Effector memory CD8-positive, alpha-beta T cell (primary cell): Measurements from ENCODE around the gene COA5.
"Not testable (repeated sequence)": the region's sequence is repeated elsewhere in the genome, so short reads cannot be mapped to it uniquely, and the experiment has no call there.

Source experiments
- ATAC-seq: fragments of 150-1000 bp; cut with Tn5 transposase; replicated peaks from 2 replicates; pipeline ENCODE4 v1.10.0; 2021; ENCODE audit warnings: mild to moderate bottlenecking, moderate library complexity
- DNase-seq, 3 experiments: peaks; one replicate each; pipeline ENCODE4 v3.0.0; 2021
- H3K27ac Mint-ChIP-seq, 2 donors: one replicate each; pipeline ENCODE4 v1.8.0; 2022; ENCODE audit warnings: mild to moderate bottlenecking in 2 of 2, mixed read lengths in 2 of 2, moderate library complexity in 2 of 2
- H3K27me3 Mint-ChIP-seq, 2 donors: one replicate each; pipeline ENCODE4 v1.8.0; 2022; ENCODE audit warnings: mixed read lengths in 2 of 2
- H3K36me3 Mint-ChIP-seq: one replicate; pipeline ENCODE4 v1.8.0; 2022; ENCODE audit warnings: mild to moderate bottlenecking, moderate library complexity, mixed read lengths; ENCODE audit not compliant: insufficient read depth
- H3K4me1 Mint-ChIP-seq, 2 donors: one replicate each; pipeline ENCODE4 v1.8.0; 2022; ENCODE audit warnings: low read depth in 2 of 2, mixed read lengths in 2 of 2
- H3K4me3 Mint-ChIP-seq, 2 donors: one replicate each; pipeline ENCODE4 v1.8.0; 2022; ENCODE audit warnings: mild to moderate bottlenecking in 2 of 2, mixed read lengths in 2 of 2, moderate library complexity in 2 of 2
- H3K9me3 Mint-ChIP-seq, 2 donors: one replicate each; pipeline ENCODE4 v1.8.0; 2022; ENCODE audit warnings: mixed read lengths in 2 of 2

Gene COA5

DNA sequence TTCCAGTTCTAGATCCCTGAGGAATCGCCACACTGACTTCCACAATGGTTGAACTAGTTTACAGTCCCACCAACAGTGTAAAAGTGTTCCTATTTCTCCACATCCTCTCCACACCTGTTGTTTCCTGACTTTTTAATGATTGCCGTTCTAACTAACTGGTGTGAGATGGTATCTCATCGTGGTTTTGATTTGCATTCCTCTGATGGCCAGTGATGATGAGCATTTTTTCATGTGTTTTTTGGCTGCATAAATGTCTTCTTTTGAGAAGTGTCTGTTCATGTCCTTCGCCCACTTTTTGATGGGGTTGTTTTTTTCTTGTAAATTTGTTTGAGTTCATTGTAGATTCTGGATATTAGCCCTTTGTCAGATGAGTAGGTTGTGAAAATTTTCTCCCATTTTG lies 13.6 kb downstream of the COA5 start:
- not testable (repeated sequence) for H3K27ac Mint-ChIP-seq, H3K9me3 Mint-ChIP-seq, DNase-seq, H3K27me3 Mint-ChIP-seq, H3K4me3 Mint-ChIP-seq, ATAC-seq
- Mint-ChIP-seq H3K36me3 (peaks cover 48% of the 10 kb centered on the region), H3K4me1 (peaks cover 4 to 10% of the 10 kb centered on the region in 2 donors)

DNA sequence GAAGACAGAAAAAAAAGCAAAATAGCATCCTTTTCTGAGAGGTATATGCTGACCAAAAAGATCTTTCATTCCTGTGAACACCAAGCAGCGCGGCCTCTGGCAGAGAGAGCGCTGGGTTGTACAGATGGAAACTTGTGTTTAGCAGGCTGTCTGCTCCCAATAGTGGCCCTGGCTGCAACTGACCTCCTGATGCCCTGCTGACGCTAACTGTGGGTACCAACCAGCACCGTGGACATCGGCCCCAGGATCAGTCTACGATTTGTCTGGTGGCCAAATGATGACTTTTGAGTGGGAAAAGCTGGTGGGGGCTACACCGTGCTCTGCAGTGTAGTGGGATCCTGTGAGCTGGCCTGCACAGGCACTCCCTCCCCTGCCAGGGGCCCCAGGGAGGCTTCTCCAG lies 15.7 kb downstream of the COA5 start:
- DNase-seq (no peak), ATAC-seq (no peak)
- H3K4me1 Mint-ChIP-seq: peaks cover 5 to 10% of the 10 kb centered on the region in 2 donors
- H3K27ac Mint-ChIP-seq: peak overlapping the region in 1 of 2 donors; percentile 14
- peaks cover 54% of the 10 kb centered on the region for H3K36me3 Mint-ChIP-seq
- no peaks in the 10 kb centered on the region for H3K9me3 Mint-ChIP-seq
- no peaks in the 10 kb centered on the region for H3K27me3 Mint-ChIP-seq
- no peak overlapping the region for H3K4me3 Mint-ChIP-seq

DNA sequence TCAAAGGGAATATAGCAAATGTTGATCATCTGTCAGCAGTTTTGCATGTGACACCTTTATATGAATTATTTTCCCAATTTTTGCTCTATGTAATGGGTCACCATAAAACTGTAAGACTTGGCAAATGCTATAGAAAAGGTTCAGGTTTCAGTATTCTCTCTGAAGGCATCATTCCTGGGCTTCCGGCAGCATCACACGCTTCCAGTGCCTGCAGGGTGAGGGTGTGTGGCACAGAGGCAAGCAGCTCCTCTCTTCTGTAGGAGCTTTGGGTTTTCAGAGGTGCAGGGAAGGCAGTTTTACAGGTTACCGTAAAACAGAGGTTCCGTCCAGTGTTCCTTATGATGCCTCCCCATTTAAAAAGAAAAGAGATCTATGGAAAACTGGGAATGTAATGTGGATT lies 18.8 kb downstream of the COA5 start:
- ATAC-seq (no peak), DNase-seq (no peak)
- Mint-ChIP-seq H3K27me3 (no peaks in the 10 kb centered on the region), H3K36me3 (peaks cover 73% of the 10 kb centered on the region), H3K9me3 (no peaks in the 10 kb centered on the region), H3K27ac (peak overlapping the region in 1 of 2 donors; percentile 75), H3K4me1 (peaks cover 5% of the 10 kb centered on the region in 2 donors), H3K4me3 (no peak overlapping the region)

DNA sequence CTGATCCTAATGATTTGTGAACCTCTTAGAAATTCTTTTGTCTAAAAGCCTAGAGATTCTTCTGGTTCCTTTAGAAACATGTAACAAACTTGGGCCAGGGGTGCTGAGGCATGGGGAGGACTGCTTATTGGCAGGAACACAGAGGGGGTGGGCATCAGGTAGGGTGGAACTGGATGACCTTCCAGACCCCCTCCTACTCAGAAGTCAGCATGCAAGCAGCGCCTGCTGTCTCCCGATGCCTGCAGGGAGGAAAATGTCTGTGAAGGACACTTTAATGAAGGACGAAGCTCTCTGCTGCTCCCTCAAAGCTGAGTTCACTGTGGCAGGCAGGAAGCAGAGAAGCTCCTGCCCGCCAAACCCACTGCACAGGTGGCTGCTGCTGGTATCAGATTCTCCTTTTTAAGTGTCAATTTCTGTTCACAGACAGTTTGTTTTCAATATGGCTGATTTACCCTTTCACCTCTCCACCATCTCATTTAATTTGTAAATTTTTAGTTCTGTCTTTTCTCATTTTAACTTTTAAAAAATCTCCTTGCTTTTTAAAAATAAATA lies 19.4 kb downstream of the COA5 start:
- H3K36me3 Mint-ChIP-seq: peaks cover 78% of the 10 kb centered on the region
- no peaks in the 10 kb centered on the region for H3K9me3 Mint-ChIP-seq
- no peak overlapping the region for H3K4me3 Mint-ChIP-seq
- H3K4me1 Mint-ChIP-seq: peaks cover 4 to 5% of the 10 kb centered on the region in 2 donors
- DNase-seq (no peak), ATAC-seq (no peak)
- peak overlapping the region; percentile 75 for H3K27ac Mint-ChIP-seq
- no peaks in the 10 kb centered on the region for H3K27me3 Mint-ChIP-seq

DNA sequence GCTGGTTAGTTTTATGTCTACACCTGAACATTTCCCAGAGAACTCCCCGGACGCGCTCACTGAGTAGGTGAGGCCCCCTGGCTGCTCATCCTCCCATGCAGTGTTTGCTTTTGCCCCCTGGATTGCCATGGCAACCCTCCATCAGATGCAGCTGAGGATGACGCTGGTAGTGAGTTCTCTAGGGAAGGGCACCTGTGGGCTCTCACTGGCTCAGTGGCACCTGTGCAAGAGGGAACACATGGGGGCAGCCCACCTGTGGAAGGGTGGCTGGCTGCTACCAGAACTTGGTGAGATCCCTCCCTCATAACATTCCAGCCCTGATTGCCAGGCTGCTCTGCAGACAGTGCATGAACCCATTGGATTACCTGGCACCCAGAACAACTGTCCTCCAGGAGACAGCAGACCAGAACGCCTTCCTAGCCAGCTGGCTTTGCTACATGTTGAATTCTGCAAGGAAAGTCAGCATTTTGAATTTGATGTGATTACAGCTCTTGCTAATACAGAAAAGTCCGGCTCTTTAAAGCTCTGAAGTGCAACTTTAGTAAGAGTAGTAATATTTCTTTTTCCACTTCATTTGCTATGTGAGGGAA lies 21.7 kb downstream of the COA5 start:
- Mint-ChIP-seq H3K36me3 (peaks cover 82% of the 10 kb centered on the region), H3K27ac (peak overlapping the region in 1 of 2 donors; percentile 38), H3K4me3 (no peak overlapping the region), H3K4me1 (peaks cover 0 to 4% of the 10 kb centered on the region in 2 donors), H3K27me3 (no peaks in the 10 kb centered on the region), H3K9me3 (no peaks in the 10 kb centered on the region)
- DNase-seq (no peak), ATAC-seq (no peak)

DNA sequence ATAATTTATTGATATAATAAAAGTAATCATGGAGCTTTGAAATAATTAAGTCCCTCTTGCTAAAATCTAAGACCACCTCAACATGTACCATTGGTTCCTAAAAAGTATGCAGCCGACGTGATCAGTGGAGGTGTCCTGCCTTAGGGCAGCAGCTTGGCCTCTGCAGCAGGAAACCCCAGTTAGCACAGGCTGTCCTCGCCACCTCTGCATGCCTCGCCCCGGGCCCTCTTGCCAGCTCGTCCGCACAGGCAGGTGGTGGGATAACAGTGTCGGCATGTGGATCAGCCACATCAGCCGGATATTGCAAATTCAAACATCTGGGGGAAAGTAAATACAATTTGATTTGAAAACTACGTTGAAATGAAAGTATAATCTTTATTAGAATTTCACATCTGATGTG lies 22.9 kb downstream of the COA5 start:
- Mint-ChIP-seq H3K36me3 (peaks cover 79% of the 10 kb centered on the region), H3K4me1 (peaks cover 0 to 4% of the 10 kb centered on the region in 2 donors), H3K4me3 (no peak overlapping the region), H3K27me3 (no peaks in the 10 kb centered on the region), H3K9me3 (no peaks in the 10 kb centered on the region), H3K27ac (no peak overlapping the region)
- DNase-seq (no peak), ATAC-seq (no peak)

DNA sequence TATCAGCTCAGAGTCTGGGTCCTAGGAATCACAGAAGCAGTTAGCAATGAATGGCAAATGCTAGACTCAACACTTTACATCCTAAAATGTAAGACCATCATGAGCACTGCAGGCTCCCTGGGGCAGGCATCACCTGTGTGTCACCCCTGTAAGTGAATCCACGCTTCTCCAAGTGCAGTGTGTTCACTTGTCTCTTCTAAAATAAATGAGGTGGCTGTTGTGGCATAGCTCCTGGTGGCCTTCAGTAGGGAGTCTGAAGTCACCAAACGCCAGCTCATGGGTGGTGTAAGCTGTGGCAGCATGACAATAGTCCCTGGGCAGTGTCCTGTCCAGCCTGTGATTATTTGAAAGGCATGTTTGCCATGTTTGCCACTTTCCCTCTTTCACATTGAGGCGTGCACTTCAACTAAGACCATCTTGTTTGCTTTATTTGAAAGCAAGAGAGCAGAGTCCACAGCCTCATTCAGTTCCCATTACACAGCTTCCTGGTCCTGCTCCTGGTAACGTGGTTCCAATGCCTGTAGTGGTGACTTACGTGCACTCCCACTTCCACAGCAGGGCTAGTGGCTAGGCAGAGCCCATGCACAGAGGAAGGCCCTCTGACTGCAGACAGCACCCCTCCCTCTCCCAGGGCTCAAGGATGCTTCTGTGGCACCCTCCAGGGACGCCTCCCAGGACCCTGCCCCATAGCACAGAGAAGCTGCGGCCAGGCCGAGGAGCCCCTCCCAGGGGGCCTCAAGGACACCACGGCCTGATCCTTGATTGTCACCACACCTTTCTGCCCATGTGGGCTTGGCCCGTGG lies 24.3 kb downstream of the COA5 start:
- peaks cover 86% of the 10 kb centered on the region for H3K36me3 Mint-ChIP-seq
- no peaks in the 10 kb centered on the region for H3K27me3 Mint-ChIP-seq
- H3K27ac Mint-ChIP-seq: peak overlapping the region in 1 of 2 donors; percentile 16
- peaks cover 0 to 4% of the 10 kb centered on the region in 2 donors for H3K4me1 Mint-ChIP-seq
- H3K4me3 Mint-ChIP-seq: no peak overlapping the region
- ATAC-seq (no peak), DNase-seq (no peak)
- H3K9me3 Mint-ChIP-seq: no peaks in the 10 kb centered on the region

DNA sequence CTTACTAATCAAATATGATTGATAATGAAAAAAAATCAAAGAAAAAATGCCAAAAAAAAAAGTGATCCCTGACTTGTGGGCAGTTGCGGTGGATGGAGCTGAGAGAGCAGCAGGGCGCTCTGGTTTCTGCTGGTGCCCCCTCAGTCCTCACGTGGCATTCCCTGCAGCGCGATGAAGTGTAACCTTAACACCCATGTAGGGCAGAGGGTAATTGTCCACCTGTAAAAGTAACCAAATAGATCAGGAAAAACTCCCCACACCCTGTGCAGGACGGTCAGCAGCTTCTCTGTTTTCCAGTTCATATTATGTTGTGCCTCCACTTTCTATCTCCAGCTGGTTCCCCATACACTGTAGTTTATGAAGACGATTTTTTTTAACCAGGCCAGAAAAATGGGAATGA lies 25.0 kb downstream of the COA5 start:
- Mint-ChIP-seq H3K36me3 (peaks cover 87% of the 10 kb centered on the region), H3K27me3 (no peaks in the 10 kb centered on the region), H3K4me3 (no peak overlapping the region), H3K27ac (no peak overlapping the region), H3K9me3 (no peaks in the 10 kb centered on the region), H3K4me1 (peaks cover 0 to 4% of the 10 kb centered on the region in 2 donors)
- ATAC-seq (no peak), DNase-seq (no peak)

DNA sequence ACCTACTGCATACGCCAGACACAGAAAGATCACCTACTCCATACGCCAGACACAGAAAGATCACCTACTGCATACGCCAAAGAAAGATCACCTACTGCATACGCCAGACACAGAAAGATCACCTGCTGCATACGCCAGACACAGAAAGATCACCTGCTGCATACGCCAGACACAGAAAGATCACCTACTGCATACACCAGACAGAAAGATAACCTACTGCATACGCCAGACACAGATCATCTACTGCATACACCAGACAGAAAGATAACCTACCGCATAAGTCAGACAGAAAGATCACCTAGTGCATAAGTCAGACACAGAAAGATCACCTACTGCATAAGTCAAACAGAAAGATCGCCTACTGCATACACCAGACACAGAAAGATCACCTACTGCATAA lies 25.8 kb downstream of the COA5 start:
- peaks cover 86% of the 10 kb centered on the region for H3K36me3 Mint-ChIP-seq
- no peak overlapping the region for H3K4me3 Mint-ChIP-seq
- DNase-seq (no peak), ATAC-seq (no peak)
- H3K27ac Mint-ChIP-seq: peak overlapping the region in 1 of 2 donors; percentile 92
- no peaks in the 10 kb centered on the region for H3K27me3 Mint-ChIP-seq
- peaks cover 0 to 7% of the 10 kb centered on the region in 2 donors for H3K4me1 Mint-ChIP-seq
- H3K9me3 Mint-ChIP-seq: no peaks in the 10 kb centered on the region

DNA sequence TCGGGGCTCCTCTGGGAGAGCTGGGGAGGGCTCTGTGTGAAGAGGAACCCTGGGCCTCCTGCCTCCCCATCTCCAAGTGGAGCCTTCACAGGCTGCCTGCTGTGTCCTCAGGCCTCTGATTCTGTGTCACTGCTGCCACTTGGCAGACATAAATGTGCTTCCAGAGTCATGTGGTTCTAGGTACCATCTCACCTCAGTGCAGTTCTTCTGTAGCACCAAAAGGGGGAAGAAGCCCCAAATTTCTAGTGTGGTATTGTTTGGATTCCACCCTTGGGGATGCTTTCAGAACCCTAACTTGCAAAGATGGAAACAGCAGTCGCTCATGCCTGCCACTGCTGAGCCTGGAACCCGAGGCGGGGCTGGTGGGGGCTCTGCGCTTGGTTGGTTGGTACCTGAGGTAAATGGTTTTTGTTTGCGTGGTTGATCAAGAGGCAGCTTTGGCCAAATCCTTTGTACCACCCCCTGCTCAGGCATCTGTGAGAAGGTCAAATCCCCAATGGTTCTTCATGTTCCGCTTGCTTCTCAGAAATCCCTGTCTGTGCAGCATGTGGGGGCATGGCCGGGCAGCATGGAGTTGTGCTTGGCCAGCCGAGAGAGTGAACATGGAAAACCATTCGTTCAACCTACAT lies 27.5 kb downstream of the COA5 start:
- DNase-seq (no peak), ATAC-seq (no peak)
- H3K9me3 Mint-ChIP-seq: no peaks in the 10 kb centered on the region
- H3K27ac Mint-ChIP-seq: no peak overlapping the region
- no peaks in the 10 kb centered on the region for H3K27me3 Mint-ChIP-seq
- H3K4me1 Mint-ChIP-seq: peaks cover 0 to 4% of the 10 kb centered on the region in 2 donors
- peaks cover 79% of the 10 kb centered on the region for H3K36me3 Mint-ChIP-seq
- no peak overlapping the region for H3K4me3 Mint-ChIP-seq

DNA sequence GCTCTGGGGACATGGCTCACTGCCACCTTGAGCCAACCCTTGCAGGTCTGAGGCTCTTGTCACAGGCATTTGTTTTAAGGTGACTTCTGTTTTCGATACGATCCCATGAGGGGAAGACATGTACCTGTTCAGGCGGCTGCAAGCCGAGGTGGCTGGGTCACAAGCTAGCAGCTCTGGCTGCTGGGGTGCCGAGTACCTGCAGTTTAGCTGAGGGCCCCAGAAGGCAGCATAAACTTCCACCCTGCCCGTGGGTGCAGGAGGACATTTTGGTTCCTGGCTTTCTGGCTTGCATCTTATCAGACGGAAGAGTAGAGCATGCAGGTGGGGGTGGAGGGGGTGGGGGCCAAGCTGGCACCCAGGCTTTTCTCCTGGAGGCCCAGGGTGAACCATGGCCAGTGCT lies 28.4 kb downstream of the COA5 start:
- no peak for DNase-seq
- H3K4me1 Mint-ChIP-seq: peaks cover 0 to 7% of the 10 kb centered on the region in 2 donors
- no peak overlapping the region for H3K27ac Mint-ChIP-seq
- no peaks in the 10 kb centered on the region for H3K9me3 Mint-ChIP-seq
- no peak for ATAC-seq
- H3K4me3 Mint-ChIP-seq: no peak overlapping the region
- H3K27me3 Mint-ChIP-seq: no peaks in the 10 kb centered on the region
- peaks cover 77% of the 10 kb centered on the region for H3K36me3 Mint-ChIP-seq

DNA sequence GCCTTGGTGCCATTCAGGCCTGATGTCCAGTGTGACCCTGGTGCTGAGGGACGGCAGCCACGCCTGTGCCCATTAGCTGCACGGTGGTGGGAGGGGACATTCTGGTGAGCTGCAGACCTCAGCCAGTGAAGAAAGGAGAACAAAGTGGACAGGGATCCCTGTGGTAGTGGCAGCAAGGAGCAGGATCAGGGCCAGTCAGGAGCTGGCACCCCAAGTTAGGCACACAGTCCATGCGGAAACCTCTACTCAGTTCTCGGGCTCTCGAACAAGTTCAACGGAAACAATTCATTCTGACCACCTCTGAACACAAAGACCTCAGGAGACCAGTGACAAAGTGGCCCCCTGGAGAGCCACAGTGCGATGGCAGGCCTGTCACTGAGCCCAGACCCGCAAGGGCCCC lies 30.1 kb downstream of the COA5 start:
- Mint-ChIP-seq H3K4me3 (no peak overlapping the region), H3K27ac (no peak overlapping the region), H3K9me3 (no peaks in the 10 kb centered on the region), H3K36me3 (peaks cover 76% of the 10 kb centered on the region), H3K27me3 (no peaks in the 10 kb centered on the region), H3K4me1 (peaks cover 3 to 7% of the 10 kb centered on the region in 2 donors)
- DNase-seq (no peak), ATAC-seq (no peak)

DNA sequence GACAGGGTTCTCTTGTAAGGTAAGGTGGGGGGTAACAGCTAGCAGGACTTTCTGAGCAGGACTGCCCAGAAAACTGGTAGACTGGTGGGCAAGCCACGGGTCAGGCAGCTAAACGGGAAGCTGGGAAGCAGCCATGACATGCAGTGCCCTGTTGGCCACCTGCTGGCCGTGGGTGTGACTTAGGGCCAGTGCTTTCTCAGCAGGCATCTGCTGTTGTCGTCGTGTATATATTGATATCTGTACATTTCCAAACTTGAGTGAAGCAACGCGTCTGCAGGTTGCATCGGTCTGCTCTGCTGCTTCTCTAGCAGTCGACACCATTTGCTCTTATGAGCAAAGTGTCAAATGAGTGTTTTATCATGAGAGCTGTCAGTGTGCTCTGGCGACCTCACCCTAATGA lies 31.0 kb downstream of the COA5 start:
- H3K27ac Mint-ChIP-seq: no peak overlapping the region
- H3K36me3 Mint-ChIP-seq: peaks cover 77% of the 10 kb centered on the region
- H3K4me3 Mint-ChIP-seq: no peak overlapping the region
- ATAC-seq (no peak), DNase-seq (no peak)
- H3K4me1 Mint-ChIP-seq: peaks cover 7% of the 10 kb centered on the region in 2 donors
- no peaks in the 10 kb centered on the region for H3K27me3 Mint-ChIP-seq
- no peaks in the 10 kb centered on the region for H3K9me3 Mint-ChIP-seq
